NCI-H1105 (cell line): ENCODE measurements around the gene MARCHF9.
A peak's percentile ranks its signal among the peaks of the same experiment; 100 is the strongest.
"Not testable (repeated sequence)": the region's sequence is repeated elsewhere in the genome, so short reads cannot be mapped to it uniquely, and the experiment has no call there.

Experiments
- DNase-seq: peaks from one replicate; lab custom pipeline; 2025; lab: John Stamatoyannopoulos, UW

MARCHF9 gene

GRCh38 chr12:57771236-57771872 lies 16.5 kb downstream of the MARCHF9 start:
- peak; percentile 67 for DNase-seq

- peak; percentile 75 for DNase-seq
These were observed 17.0 kb downstream of the MARCHF9 start, which contains the start of gene METTL1 for GRCh38 chr12:57771873-57772428. TSS of gene METTL1 (minus strand) at chr12:57772105. CDS start at chr12:57772083, 22 bp downstream.

DNA sequence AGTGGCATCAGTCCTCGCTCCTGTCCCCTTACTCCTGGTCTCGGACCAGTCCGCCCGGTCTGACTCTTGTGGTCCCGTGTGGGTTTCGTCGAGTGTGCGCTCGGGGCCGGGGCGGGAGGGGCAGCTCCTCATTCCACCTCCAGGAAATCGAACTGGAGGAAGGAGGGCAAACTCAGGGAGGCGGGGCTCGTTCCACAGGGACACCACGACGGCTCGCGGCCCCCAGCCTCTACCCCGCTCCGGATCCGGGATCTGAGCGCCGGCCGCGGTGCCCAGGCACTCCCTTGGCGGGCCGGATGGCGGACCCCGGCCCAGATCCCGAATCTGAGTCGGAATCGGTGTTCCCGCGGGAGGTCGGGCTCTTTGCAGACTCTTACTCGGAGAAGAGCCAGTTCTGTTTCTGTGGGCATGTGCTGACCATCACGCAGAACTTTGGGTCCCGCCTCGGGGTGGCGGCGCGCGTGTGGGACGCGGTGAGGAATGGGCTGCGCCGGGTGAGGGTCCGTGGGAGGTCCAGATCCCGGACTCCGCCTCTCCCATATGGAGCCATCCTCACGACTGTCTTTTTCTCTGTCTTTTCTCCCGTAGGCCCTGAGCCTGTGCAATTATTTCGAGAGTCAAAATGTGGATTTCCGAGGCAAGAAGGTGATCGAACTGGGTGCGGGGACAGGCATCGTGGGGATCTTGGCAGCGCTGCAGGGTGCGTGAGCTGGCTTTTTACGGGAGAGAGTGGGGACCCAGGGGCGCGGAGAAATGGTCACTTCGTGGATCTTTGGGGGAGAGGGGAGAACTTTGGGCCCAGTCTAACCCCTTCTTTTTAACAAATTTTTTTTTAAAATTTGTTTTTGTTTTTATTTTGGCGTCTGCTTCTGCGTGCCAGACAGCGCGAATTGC lies 17.8 kb downstream of the MARCHF9 start, which contains the start of gene EEF1AKMT3:
Gene EEF1AKMT3, plus strand, starts transcription at position 186 of the 894 bp plus-strand sequence. Its CDS starts 111 bp downstream, at position 297.
- DNase-seq = no peak

DNA sequence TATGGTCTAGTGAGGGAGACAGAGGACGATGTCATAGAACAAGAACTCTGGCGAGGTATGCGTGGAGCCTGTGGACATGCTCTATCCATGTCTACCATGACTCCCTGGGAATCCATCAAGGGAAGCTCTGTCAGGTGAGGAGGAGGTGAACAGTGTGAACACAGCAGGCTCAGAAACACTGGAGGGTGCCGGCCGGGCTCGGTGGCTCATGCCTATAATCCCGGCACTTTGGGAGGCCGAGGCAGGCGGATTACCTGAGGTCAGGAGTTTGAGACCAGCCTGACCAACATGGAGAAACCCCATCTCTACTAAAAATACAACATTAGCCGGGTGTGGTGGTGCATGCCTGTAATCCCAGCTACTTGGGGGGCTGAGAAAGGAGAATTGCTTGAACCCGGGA lies 19.7 kb downstream of the MARCHF9 start:
- not testable (repeated sequence) for DNase-seq

DNA sequence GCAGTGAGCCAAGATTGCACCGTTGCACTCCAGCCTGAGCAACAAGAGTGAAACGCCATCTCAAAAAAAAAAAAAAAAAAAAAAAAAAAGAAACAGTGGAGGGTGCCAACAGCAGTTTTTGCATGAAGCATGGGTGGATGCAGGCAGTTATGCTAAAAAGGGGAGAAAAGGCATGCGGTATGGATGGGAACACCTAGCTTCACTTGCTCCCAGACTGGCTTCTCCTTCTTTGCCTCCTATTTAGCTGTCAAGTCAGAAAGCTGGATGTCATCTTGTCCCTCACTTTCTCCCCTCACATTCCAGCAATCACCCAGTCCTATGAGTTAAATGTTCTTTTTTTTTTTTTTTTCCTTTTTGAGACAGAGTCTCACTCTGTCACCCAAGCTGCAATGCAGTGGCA lies 20.1 kb downstream of the MARCHF9 start:
- DNase-seq = no peak

GRCh38 chr12:57775563-57776246 lies 20.8 kb downstream of the MARCHF9 start:
- no peak for DNase-seq

- no peak for DNase-seq
These were observed 21.3 kb downstream of the MARCHF9 start for GRCh38 chr12:57776247-57776587.

DNA sequence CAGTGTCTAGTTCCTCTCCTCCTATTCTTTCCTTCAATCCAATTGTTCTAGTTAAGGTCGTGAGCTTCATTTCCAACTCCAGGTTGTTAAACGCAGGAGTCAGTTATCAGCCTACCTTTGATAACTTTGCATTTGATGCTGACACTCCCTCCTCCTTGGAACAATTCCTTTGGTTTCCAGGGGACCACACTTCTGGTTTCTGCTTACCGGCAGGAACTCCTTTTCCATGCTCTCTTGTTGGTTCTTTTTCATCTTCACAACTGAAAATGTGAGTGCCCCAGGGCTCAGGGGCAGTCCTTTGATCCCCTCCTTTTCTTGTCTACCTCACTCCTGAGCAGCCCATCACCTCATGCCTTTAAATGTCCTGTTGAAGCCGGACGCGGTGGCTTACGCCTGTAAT lies 22.5 kb downstream of the MARCHF9 start:
- no peak for DNase-seq

DNA sequence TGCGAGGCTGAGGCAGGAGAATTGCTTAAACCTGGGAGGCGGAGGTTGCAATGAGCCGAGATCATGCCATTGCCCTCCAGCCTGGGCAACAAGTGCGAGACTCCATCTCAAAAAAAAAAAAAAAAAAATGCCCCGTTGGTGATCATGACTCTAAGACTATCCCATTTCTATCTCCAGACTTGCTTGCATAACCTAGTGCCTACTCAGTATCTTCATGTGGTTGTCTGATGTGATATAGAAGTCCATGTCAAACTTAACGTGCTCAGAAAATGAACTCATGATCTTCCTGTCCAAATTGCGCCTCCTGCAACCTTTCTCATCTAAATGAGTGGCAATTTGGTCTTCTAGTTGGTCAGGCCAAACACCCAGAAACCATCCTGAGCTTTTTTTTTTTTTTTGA lies 23.0 kb downstream of the MARCHF9 start:
- no peak for DNase-seq

DNA sequence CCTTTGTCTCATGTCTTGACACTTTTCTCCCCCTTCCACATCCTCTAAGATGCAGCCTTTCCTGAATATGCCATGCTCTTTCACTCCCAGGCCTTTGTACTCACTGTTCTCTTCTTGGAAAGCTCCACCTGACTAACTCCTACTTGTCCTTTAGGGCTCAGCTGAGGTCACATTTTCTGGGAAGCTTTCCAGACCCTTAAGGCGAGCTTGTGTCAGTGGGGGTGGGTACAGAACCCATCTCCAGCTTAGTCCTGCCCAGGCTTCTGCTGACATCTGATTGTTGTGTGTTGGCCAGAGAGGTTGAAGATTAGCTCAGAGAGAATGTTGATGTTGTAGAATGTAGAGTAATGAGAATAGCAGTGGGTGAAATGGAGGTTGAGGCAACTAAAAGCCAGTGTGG lies 24.8 kb downstream of the MARCHF9 start:
- no peak for DNase-seq

DNA sequence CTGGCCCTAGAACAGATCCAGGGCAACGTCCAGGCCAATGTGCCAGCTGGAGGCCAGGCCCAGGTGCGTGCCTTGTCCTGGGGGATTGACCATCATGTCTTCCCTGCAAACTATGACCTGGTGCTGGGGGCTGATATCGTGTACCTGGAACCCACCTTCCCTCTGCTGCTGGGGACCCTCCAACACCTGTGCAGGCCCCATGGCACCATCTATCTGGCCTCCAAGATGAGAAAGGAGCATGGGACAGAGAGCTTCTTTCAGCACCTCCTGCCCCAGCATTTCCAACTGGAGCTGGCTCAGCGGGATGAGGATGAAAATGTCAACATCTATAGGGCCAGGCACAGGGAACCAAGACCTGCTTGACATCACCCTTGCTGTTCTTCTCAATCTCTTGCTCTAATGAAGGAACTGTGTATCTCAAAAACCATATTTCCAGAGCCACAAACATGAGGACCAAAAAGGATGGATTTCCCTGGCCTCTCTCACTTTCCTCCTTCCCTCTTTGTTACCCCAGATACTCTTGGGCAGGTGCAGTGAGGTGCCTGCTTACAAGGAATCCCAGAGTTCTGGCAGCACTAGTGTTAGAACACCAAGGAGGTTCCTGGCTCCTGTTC lies 25.5 kb downstream of the MARCHF9 start:
- no peak for DNase-seq

DNA sequence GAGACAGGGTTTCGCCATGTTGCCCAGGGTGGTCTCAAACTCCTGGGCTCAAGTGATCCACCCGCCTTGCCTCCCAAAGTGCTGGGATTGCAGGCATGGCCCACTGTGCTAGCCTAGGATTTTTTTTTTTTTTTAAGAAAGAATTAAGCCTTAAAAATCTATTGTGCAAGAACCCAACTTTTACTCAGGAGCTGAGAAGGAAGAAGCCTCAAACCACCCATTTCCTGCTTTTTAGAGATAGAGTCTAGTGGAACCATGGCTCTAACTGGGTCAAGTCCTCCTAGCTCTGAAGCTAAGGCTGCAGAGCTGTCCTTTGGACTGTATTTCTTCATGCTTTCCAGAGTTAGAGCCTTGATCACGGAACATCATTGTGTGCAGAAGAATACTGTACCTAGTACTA lies 26.3 kb downstream of the MARCHF9 start:
- no peak for DNase-seq

DNA sequence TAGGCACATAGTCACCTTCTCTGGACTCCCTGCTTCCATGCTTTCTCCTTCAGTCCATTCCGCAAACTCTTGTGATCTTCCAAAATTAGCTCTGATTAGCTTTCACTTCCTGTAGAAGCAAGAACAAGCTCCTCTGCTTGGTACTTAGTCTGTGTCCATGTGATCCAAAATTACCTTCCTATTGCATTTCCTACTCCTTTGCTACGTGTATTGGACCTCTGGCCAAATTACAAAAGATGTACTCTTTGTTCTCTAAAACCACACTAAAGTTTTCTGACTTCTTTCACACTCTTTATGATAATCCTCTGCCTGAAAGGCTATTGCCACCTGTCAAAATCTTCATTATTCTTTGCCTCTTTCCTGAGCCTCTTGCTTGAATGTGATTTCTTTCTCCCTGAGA lies 26.9 kb downstream of the MARCHF9 start:
- DNase-seq = no peak

DNA sequence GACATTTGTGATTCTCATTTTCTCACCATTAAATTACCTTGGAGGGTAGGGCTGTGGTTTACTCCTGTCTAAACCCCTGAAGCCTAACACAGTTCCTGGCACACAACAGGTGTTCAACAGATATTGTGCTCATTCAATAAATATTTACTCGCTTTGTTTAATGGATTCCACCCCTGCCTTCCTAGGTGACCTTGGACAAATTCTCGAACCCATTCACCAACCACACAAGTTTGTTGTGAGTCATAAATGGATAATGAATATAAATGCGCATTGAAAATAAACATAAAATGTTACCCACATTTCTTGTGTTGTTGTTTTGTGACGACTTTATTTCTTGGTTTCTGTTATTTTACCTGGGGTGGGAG lies 27.3 kb downstream of the MARCHF9 start:
- DNase-seq = no peak

DNA sequence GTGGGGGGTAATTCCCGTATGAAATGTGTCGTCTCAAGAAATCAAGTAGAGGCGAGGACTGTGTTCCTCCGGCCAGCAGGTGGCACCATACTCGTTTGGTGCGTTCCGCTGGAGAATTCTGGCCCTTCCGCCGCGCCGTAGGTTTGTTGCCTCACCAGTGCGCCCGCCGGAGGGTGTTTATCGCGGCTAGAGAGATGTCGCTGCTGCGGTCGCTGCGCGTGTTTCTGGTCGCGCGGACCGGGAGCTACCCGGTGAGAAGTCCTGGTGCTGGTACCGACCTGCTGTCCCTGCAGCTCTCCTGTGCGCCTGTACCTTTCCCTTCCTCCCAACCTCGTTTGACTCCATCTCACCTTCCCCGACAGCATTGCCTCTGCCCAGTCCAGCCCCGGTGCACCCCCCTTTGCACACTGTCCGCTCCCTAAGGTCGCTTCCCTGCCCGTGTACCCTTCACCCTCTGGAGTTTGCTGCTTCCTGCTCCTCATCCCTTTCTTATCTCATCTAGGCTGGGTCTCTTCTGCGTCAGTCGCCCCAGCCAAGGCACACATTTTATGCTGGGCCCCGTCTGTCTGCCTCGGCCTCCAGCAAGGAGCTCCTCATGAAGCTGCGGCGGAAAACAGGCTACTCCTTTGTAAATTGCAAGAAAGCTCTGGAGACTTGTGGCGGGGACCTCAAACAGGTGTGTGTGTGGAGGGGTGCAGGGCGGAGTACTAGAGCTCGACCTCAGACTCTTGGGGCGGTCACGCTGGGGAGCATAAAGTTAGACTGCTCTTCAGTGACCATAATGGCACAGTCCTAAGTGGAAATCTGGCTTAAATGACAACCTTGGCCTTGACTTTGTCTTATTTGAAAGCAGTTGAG lies 27.9 kb downstream of the MARCHF9 start, which contains the start of gene TSFM:
Gene TSFM, plus strand, starts transcription at position 180 of the 858 bp plus-strand sequence. Its CDS starts 15 bp downstream, at position 195.
- DNase-seq = peak; percentile 71

GRCh38 chr12:57783466-57783801 lies 28.5 kb downstream of the MARCHF9 start:
- no peak for DNase-seq

DNA sequence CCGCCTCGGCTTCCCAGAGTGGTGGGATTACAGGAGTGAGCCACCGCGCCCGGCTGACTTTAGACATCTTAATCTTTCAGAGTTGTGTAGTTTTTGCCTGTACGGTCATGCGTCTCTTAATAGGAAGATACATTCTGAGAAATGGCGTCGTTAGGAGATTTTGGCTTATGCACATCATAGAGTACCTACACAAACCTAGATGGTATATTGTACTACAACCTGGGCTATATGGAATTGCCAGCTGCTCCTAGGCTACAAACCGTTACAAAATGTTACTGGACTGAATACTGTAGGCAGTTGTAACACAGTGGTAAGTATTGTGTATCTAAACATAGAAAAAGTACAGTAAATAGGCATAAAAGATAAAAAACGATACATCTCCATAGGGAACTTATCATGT lies 29.0 kb downstream of the MARCHF9 start:
- DNase-seq = no peak

DNA sequence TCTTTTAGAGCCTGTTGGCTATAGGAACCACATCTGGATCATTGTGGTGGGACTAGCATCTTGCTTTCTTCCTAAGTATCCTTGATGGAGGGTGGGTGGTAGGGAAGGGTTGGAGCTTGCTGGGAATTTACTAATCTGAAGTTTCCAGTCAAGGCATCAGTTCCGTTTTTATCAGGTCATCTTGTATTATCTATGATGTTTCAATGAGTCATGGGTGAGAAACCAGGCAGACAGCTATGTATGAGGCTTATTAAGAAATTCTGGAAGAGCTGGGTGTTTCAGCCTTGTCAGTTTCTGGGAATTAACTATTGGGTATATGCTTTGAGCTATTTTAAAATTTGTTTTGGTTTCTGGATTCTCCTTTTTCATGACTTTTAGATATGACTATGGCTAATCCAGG lies 39.0 kb downstream of the MARCHF9 start:
- no peak for DNase-seq

DNA sequence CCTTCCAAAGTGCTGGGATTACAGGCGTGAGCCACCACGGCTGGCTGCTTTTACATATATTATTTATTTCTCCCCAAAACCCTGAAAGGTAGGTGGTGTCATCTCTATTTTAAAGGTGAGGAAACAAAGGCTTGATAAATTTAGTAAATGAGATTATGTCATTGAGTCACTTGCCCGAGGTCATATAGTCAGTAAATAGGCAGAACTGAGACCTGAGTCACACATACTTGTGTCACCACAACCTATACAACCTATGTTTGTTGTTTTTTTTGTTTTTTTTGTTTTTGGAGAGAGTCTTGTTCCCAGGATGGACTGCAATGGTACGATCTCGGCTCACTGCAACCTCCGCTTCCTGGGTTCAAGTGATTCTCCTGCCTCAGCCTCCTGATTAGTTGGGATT lies 40.5 kb downstream of the MARCHF9 start:
- DNase-seq = no peak

- no peak for DNase-seq
These were observed 42.1 kb downstream of the MARCHF9 start for GRCh38 chr12:57796996-57797395.

DNA sequence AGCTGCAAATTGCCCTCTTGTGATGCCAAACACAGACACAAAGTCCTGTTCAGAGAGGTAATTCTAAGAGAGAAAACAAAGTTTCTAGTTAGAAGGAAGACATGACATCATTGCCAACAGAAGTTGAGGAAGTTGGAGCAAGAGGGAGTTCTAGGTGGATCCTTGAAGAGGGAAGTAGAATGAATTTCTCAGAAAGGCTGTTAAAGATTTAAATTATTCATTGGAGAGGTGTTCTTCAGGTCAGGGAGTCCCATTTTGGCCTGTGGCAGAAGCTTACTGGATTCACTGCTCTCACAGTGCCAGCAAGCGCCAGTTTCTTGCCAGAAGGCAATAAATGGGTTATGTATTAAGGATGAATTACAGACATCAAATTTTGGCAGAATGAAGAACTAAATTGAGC lies 43.0 kb downstream of the MARCHF9 start:
- no peak for DNase-seq
